ENCODE results near the gene NEU2.
"Not testable (repeated sequence)": the region's sequence is repeated elsewhere in the genome, so short reads cannot be mapped to it uniquely, and the experiment has no call there.

Gene NEU2

DNA sequence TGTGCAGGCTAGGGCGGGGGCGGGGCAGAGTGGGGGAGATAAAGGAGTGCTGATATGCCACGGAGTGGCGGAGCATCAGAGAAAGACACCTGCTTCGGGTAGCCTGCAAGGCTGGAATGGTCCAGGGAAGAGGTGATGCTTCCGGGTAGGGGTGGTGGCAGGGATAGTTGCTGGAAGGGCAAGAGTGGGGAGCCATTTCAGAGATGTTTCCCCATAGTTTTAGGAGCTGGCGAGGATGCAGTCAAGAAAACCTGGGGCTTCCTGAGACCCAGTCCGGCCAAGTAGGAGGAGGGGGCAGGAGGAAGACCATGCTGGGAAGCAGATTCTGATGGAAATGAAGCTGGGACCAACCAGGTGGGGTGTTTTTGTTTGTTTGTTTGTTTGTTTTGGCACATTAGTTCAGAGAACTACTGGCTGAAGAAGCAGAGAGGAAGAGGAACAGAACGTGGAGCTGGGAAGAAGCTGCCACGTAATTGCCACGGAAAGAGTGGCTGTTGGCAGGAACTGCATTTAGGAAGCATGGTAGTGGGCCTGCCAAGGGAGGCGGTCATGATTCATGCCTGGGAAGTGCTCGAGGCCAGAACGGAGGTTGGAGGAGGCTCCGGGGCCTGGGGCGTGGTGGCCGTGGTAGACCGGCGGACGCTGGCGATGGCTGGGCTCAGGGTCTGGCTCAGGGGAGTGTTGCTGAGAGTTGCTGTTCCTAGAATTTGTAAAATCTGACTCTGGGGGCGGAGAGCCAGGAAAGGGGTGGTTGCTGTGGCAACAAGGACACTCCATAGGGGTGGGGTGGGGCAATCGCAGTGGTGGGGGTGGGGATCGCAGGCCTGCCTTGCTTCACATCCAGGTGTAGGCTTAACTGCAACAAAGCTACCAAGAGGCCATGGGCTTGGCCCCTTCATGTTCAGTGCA, 19.0 kb downstream of the NEU2 start:
- Histone ChIP-seq H3K27ac (ENCODE audit: low read depth, low read length) (no peak overlapping the region), H3K4me1 (ENCODE audit: insufficient read depth, low read length) (peaks cover 4% of the 10 kb centered on the region), H3K36me3 (ENCODE audit: insufficient read depth, low read length) (no peaks in the 10 kb centered on the region), H3K27me3 (ENCODE audit: control insufficient read depth in 1 of 2, insufficient read depth in 2 of 2, low read length in 2 of 2) (no peaks in the 10 kb centered on the region), H3K9me3 (ENCODE audit: low read length) (no peaks in the 10 kb centered on the region), H3K9ac (ENCODE audit: low read length) (no peak overlapping the region), H3K4me3 (ENCODE audit: low read depth in 1 of 2, low read length in 2 of 2) (no peak overlapping the region)

- not testable (repeated sequence) for H3K36me3 ChIP-seq (ENCODE audit: insufficient read depth, low read length); H3K4me1 ChIP-seq (ENCODE audit: insufficient read depth, low read length); H3K9ac ChIP-seq (ENCODE audit: low read length); H3K4me3 ChIP-seq (ENCODE audit: low read depth in 1 of 2, low read length in 2 of 2); H3K27me3 ChIP-seq (ENCODE audit: control insufficient read depth in 1 of 2, insufficient read depth in 2 of 2, low read length in 2 of 2); H3K27ac ChIP-seq (ENCODE audit: low read depth, low read length); H3K9me3 ChIP-seq (ENCODE audit: low read length)
These were observed 20.0 kb downstream of the NEU2 start for GRCh38 chr2:233052517-233052916.

GRCh38 chr2:233053928-233054784, 21.7 kb downstream of the NEU2 start:
- peaks cover 4% of the 10 kb centered on the region for H3K4me1 ChIP-seq (ENCODE audit: insufficient read depth, low read length)
- no peaks in the 10 kb centered on the region for H3K9me3 ChIP-seq (ENCODE audit: low read length)
- no peak overlapping the region for H3K9ac ChIP-seq (ENCODE audit: low read length)
- no peaks in the 10 kb centered on the region for H3K27me3 ChIP-seq (ENCODE audit: control insufficient read depth in 1 of 2, insufficient read depth in 2 of 2, low read length in 2 of 2)
- H3K4me3 ChIP-seq (ENCODE audit: low read depth in 1 of 2, low read length in 2 of 2): no peak overlapping the region
- no peaks in the 10 kb centered on the region for H3K36me3 ChIP-seq (ENCODE audit: insufficient read depth, low read length)
- H3K27ac ChIP-seq (ENCODE audit: low read depth, low read length): no peak overlapping the region

GRCh38 chr2:233055362-233055761, 22.9 kb downstream of the NEU2 start:
- no peak overlapping the region for H3K4me3 ChIP-seq (ENCODE audit: low read depth in 1 of 2, low read length in 2 of 2)
- peaks cover 4% of the 10 kb centered on the region for H3K4me1 ChIP-seq (ENCODE audit: insufficient read depth, low read length)
- no peaks in the 10 kb centered on the region for H3K9me3 ChIP-seq (ENCODE audit: low read length)
- H3K27ac ChIP-seq (ENCODE audit: low read depth, low read length): no peak overlapping the region
- no peaks in the 10 kb centered on the region for H3K36me3 ChIP-seq (ENCODE audit: insufficient read depth, low read length)
- H3K9ac ChIP-seq (ENCODE audit: low read length): no peak overlapping the region
- H3K27me3 ChIP-seq (ENCODE audit: control insufficient read depth in 1 of 2, insufficient read depth in 2 of 2, low read length in 2 of 2): no peaks in the 10 kb centered on the region

GRCh38 chr2:233056961-233057605, 24.6 kb downstream of the NEU2 start:
- Histone ChIP-seq H3K9me3 (ENCODE audit: low read length) (no peaks in the 10 kb centered on the region), H3K27me3 (ENCODE audit: control insufficient read depth in 1 of 2, insufficient read depth in 2 of 2, low read length in 2 of 2) (no peaks in the 10 kb centered on the region), H3K27ac (ENCODE audit: low read depth, low read length) (no peak overlapping the region), H3K9ac (ENCODE audit: low read length) (no peak overlapping the region), H3K4me3 (ENCODE audit: low read depth in 1 of 2, low read length in 2 of 2) (no peak overlapping the region), H3K4me1 (ENCODE audit: insufficient read depth, low read length) (peaks cover 4% of the 10 kb centered on the region), H3K36me3 (ENCODE audit: insufficient read depth, low read length) (no peaks in the 10 kb centered on the region)

DNA sequence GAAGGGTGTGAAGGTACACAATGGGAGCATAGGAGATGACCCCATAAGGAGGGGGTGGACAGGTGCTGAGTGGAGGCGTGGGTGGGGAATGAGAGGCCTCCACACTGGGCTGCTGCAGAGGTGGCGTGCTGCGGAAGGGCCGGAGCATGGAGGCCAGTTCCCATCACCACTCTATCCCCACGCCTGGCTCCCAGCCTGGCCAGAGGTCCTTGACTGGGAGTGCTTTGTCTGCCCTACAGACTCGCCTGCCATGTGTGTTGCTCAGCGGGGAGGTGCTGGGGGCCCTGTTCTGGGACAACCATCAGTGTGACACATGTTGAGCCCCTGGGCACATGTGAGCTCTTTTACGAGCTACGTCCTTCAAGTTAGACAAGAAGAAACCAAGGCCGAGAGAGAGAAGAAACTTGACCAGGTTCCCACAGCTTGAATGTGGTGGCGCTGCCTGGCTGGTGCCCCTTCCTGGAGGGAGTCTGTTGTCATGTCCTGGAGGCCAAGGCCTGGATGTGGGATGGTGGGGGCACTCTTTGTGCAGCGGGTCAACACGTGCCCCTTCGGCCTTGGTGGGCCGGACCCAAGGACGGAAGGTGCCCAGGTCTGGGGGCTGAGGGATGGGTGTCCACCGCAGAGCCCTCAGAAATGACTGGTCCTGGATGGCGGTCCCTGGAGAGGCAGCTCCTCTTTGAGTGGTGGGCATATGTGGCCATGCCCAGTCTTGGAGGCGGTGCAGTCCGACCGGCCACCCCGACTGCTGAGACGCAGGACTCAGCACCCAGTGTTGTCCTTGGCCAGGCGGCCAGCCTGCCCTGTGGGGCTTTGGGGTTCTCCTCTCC, 26.5 kb downstream of the NEU2 start:
- no peaks in the 10 kb centered on the region for H3K9me3 ChIP-seq (ENCODE audit: low read length)
- H3K9ac ChIP-seq (ENCODE audit: low read length): no peak overlapping the region
- H3K4me3 ChIP-seq (ENCODE audit: low read depth in 1 of 2, low read length in 2 of 2): no peak overlapping the region
- no peaks in the 10 kb centered on the region for H3K36me3 ChIP-seq (ENCODE audit: insufficient read depth, low read length)
- H3K4me1 ChIP-seq (ENCODE audit: insufficient read depth, low read length): peaks cover 1% of the 10 kb centered on the region
- no peaks in the 10 kb centered on the region for H3K27me3 ChIP-seq (ENCODE audit: control insufficient read depth in 1 of 2, insufficient read depth in 2 of 2, low read length in 2 of 2)
- H3K27ac ChIP-seq (ENCODE audit: low read depth, low read length): no peak overlapping the region

DNA sequence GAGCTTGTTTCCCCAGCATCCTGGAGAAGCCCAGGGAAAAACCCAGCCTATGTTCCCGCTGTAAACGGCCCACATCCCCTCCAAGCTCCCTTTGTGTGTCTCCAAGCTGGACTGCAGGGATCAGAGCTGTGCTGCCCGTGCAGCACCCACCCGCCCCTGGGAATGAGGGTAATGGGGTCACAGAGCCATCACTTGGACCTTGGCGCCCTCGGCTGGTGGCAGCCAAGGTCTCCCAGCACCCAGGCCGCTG, 27.0 kb downstream of the NEU2 start:
- Histone ChIP-seq H3K27ac (ENCODE audit: low read depth, low read length) (no peak overlapping the region), H3K27me3 (ENCODE audit: control insufficient read depth in 1 of 2, insufficient read depth in 2 of 2, low read length in 2 of 2) (no peaks in the 10 kb centered on the region), H3K4me3 (ENCODE audit: low read depth in 1 of 2, low read length in 2 of 2) (no peak overlapping the region), H3K36me3 (ENCODE audit: insufficient read depth, low read length) (no peaks in the 10 kb centered on the region), H3K9me3 (ENCODE audit: low read length) (no peaks in the 10 kb centered on the region), H3K4me1 (ENCODE audit: insufficient read depth, low read length) (no peaks in the 10 kb centered on the region), H3K9ac (ENCODE audit: low read length) (no peak overlapping the region)

DNA sequence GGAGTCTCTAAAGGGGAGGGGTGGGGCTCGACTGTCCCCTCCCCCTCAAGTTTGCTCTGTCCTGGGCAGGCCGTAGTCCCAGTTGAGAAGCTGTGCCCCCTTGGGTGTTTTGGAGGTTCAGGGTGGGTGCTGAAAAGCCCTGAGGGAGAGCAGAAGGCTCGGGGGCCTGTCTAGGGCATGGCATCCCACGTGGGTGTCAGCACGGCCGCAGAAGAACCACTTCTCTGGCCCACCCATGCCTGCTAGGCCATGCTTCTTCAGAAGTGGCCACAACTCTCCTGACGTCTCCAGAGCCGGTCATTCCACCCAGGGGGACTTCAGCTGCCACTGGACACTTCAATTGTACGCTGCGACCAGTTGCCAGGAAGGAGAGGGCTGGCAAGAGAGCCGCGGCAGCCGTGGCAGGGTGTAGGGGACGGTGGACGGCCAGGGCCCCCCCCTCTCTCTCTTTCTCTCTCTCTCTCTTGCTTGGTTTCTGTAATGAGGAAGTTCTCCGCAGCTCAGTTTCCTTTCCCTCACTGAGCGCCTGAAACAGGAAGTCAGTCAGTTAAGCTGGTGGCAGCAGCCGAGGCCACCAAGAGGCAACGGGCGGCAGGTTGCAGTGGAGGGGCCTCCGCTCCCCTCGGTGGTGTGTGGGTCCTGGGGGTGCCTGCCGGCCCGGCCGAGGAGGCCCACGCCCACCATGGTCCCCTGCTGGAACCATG, 27.5 kb downstream of the NEU2 start, which contains the start of gene INPP5D:
TSS of gene INPP5D (plus strand) at position 546 of the 704 bp plus-strand sequence. CDS start at position 683, 137 bp downstream.
- H3K4me3 ChIP-seq (ENCODE audit: low read depth in 1 of 2, low read length in 2 of 2): peak within 1 kb of the TSS; percentile 27 to 52
- H3K9me3 ChIP-seq (ENCODE audit: low read length): no peaks in the 10 kb centered on the region
- no peaks in the 10 kb centered on the region for H3K36me3 ChIP-seq (ENCODE audit: insufficient read depth, low read length)
- no peak within 1 kb of the TSS for H3K9ac ChIP-seq (ENCODE audit: low read length)
- peak within 1 kb of the TSS; percentile 23 for H3K27ac ChIP-seq (ENCODE audit: low read depth, low read length)
- H3K4me1 ChIP-seq (ENCODE audit: insufficient read depth, low read length): no peaks in the 10 kb centered on the region
- H3K27me3 ChIP-seq (ENCODE audit: control insufficient read depth in 1 of 2, insufficient read depth in 2 of 2, low read length in 2 of 2): no peaks in the 10 kb centered on the region

GRCh38 chr2:233060501-233060979, 28.1 kb downstream of the NEU2 start:
- Histone ChIP-seq H3K9me3 (ENCODE audit: low read length) (no peaks in the 10 kb centered on the region), H3K27me3 (ENCODE audit: control insufficient read depth in 1 of 2, insufficient read depth in 2 of 2, low read length in 2 of 2) (no peaks in the 10 kb centered on the region), H3K4me3 (ENCODE audit: low read depth in 1 of 2, low read length in 2 of 2) (peak overlapping the region; percentile 27 to 52), H3K27ac (ENCODE audit: low read depth, low read length) (peak overlapping the region; percentile 23), H3K9ac (ENCODE audit: low read length) (no peak overlapping the region), H3K4me1 (ENCODE audit: insufficient read depth, low read length) (no peaks in the 10 kb centered on the region), H3K36me3 (ENCODE audit: insufficient read depth, low read length) (no peaks in the 10 kb centered on the region)

DNA sequence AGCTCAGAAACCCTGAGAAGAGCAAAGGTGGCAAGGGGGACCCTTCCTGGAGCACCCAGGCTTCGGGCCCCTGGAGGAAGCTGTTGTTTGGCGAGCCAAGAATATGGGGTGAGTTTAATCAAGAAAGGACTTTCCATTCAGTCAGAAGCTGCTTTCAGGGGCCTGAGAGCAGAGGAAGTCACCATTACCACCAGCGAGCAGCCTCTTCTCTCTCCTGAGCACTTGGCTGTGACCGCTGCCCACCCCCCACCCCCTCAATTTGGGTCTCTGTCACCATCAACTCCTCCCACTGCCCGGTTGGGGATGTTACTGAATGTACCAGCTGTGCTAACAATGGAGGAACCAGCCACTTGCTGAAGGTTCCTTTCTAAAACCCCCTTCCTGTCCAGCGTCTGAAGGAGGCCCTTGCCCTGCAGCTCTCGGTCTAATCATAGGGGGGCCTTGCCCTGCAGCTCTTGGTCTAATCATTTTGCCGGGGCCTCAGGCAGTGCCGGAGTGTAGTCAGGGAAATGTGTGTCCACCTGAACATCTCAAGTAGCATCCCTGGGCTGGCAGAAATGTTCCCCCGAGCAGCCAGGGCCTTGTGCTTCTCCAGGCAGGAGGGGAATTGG, 28.6 kb downstream of the NEU2 start:
- Histone ChIP-seq H3K9ac (ENCODE audit: low read length) (no peak overlapping the region), H3K4me3 (ENCODE audit: low read depth in 1 of 2, low read length in 2 of 2) (peak overlapping the region; percentile 27 to 52), H3K27me3 (ENCODE audit: control insufficient read depth in 1 of 2, insufficient read depth in 2 of 2, low read length in 2 of 2) (no peaks in the 10 kb centered on the region), H3K27ac (ENCODE audit: low read depth, low read length) (no peak overlapping the region), H3K4me1 (ENCODE audit: insufficient read depth, low read length) (no peaks in the 10 kb centered on the region), H3K36me3 (ENCODE audit: insufficient read depth, low read length) (no peaks in the 10 kb centered on the region), H3K9me3 (ENCODE audit: low read length) (no peaks in the 10 kb centered on the region)

Measured in muscle layer of colon (tissue), 2 donors.